Activated CD8-positive, alpha-beta memory T cell treated with anti-CD3 and anti-CD28 coated beads for 48 hours (primary cell): ENCODE results near the gene FUBP3.

Source experiments
- DNase-seq, 3 experiments: peaks; one replicate each; pipeline ENCODE4 v3.0.0-alpha.2; 2020; ENCODE audit warnings: low read depth in 2 of 3, low spot score in 2 of 3

The FUBP3 gene

GRCh38 chr9:130633336-130634190 lies 54.2 kb downstream of the FUBP3 start:
- no peak for DNase-seq

- DNase-seq, result no peak
Observed at GRCh38 chr9:130634191-130634768, 54.9 kb downstream of the FUBP3 start.

- DNase-seq, result no peak
Observed at GRCh38 chr9:130634801-130635200, 55.4 kb downstream of the FUBP3 start.

DNA sequence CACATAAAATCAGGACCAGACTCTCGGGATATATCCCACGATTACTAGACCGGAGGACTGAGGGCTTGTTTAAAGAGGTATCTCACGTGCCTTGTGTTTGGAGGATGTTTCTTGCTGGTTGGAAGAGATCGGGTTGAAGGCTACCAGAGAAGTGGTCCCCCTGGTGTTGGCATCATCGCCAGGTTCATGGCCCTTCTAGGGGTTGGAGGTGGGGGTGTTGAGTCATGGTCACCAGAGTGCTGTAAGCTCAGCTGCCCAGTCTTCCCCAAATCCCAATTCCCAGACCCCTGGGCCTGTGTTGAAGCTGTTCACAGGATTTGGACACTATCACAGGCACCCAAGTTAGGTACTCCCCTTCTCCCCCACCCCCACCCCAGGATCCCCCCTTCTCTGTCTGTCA lies 55.9 kb downstream of the FUBP3 start:
- no peak for DNase-seq

GRCh38 chr9:130635721-130636647 lies 56.6 kb downstream of the FUBP3 start:
- no peak for DNase-seq

DNA sequence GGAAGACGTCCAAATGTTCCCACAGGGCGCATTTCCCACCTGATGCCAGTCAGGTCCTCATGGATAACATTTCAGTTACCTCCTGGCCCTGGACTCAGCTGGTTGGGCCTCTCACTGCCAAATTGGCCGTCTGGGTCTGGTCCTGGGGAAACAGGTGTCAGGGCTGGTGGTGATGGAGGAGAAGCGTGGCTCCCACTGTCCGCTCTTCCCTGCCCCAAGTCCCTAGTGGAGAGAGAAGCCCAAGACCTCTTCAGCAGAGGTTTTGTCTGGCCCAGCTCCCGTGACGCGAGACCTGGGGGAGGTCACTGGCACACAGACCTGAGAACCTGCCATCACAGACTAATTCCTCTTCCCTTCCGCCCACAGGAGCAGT lies 57.3 kb downstream of the FUBP3 start:
- no peak for DNase-seq

GRCh38 chr9:130638284-130639123 lies 59.1 kb downstream of the FUBP3 start:
- DNase-seq, result no peak

GRCh38 chr9:130639124-130639765 lies 59.9 kb downstream of the FUBP3 start:
- DNase-seq, result no peak

DNA sequence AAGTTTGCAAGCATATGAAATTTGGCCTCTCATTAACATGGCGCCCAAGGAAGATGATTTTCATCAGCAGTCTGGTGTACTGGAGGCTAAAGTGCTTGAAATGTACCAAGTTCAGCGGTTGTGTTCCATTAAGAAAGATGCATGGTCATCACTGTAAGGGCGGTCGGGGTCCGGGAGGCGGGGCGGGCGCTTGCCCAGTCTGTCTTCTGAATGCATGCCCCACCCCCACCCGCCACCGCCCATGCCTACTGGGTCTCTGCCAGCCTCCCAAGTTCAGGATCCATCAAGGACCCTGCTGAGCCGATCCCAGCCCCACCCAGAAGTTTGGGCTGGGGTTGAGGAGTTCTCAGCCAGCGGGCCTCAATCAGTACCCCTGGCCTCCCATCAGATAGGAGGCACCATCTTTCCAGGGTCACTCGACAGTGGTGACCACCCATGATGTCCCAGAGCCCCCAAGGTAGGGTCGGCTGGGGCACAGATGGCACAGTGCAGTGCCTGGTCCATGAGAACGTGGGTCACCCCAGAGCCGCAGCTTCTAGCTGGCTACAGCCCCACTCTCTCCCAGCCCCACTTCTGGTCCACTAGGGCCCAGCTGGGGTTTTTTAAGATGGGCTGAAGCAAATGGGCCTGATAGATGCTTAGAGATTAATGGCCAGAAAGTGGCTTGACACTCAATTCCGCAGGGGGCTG lies 60.6 kb downstream of the FUBP3 start:
- no peak for DNase-seq

DNA sequence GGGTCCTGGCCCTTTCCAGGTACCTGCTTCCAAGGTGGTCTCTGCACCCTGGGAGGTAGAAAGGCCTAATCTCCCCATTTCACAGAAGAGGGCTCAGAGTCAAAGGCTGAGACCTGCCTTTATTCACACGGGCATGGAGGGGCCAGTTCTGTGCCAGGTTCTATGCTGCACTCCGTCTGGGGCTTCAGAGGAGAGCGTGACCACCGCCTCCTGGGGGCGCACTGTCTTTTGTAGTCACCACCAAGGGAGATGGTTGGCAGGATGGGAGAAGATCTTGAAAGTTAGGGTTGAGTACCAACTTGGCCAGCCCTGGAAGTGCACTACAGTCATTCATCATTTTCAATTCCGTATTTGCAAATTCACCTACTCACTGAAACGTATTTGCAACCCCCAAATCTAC lies 61.3 kb downstream of the FUBP3 start:
- DNase-seq, result no peak

DNA sequence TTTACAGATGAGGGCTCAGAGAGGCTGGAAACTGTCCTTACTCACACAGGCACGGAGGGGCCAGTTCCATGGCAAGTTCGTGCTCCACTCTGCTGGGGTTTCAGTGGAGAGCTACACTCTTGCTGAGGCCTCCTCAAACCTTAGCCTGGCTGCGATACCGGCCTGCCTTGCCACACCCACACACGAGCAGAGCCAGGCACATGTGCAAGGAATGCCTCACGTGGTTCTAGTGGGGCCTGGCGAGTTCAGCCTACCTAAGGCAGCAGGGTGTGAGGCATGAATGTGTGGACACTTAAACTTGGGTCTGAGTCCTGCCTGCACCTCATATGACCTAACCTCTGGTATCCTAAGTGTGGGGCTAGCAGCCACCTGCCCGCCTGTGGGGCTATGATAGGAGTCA lies 63.5 kb downstream of the FUBP3 start:
- no peak for DNase-seq

DNA sequence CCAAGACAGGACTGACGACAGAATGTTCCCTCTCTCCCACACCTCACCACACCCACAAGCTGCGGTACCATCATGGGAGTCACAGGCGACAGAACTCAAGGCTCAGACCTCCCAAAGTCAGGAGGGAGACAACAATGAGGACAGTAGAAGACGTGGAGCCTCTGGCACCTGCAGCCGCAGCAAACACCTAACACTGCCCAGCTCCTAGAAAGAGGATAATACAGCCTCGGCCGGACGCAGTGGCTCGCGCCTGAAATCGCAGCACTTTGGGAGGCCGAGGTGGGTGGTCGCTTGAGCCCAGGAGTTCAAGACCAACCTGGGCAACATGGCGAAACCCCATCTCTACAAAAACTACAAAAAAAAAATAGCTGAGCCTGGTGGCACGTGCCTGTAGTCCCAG lies 71.8 kb downstream of the FUBP3 start:
- DNase-seq, result no peak

GRCh38 chr9:130651752-130652151 lies 72.4 kb downstream of the FUBP3 start:
- no peak for DNase-seq

DNA sequence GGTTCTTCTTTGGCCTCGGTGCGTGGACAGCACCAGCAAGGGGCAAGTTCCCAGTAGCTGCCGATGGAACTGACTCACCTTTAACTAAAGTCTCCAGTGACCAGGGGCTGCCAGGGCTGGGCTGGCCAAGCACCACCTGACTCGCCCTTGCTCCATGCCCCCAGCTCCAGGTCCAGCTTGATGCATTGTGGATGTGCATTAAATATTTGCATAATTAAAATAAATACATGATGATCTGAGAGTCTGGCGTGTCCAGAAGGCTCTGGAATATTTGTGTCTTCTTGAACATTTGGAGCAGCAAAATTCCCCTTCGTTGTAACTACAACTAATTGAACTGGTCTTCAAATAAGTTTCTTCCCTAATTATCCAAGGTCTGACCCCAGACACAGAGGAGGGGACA lies 75.5 kb downstream of the FUBP3 start:
- no peak for DNase-seq

GRCh38 chr9:130658893-130659698 lies 79.7 kb downstream of the FUBP3 start:
- no peak for DNase-seq

- no peak for DNase-seq
Observed at GRCh38 chr9:130659699-130660248, 80.4 kb downstream of the FUBP3 start.

- no peak for DNase-seq
Observed at GRCh38 chr9:130660326-130660682, 80.9 kb downstream of the FUBP3 start.

- no peak for DNase-seq
Observed at GRCh38 chr9:130660683-130661450, 81.5 kb downstream of the FUBP3 start.
